Activated CD4-positive, alpha-beta T cell treated with anti-CD3 and anti-CD28 coated beads, Interleukin-2, amount 50 U/mL, for 16 hours (primary cell): Measurements from ENCODE around the gene COL9A2.
"Not testable (repeated sequence)": the region's sequence is repeated elsewhere in the genome, so short reads cannot be mapped to it uniquely, and the experiment has no call there.

Experiments
- DNase-seq: peaks from one replicate; pipeline ENCODE4 v3.0.0-alpha.2; 2020

Gene COL9A2

GRCh38 chr1:40316595-40317393 is at the start of gene COL9A2:
Gene COL9A2 (minus strand): TSS chr1:40317286. CDS start chr1:40317197, 89 bp downstream.
- DNase-seq, result peak; percentile 25

GRCh38 chr1:40363721-40364120 is 46.6 kb upstream of the COL9A2 start:
- DNase-seq, result no peak

GRCh38 chr1:40362699-40363098 is 45.6 kb upstream of the COL9A2 start:
- no peak for DNase-seq

GRCh38 chr1:40362199-40362598 is 45.1 kb upstream of the COL9A2 start:
- DNase-seq, result no peak

GRCh38 chr1:40361637-40362036 is 44.6 kb upstream of the COL9A2 start:
- no peak for DNase-seq

GRCh38 chr1:40361201-40361600 is 44.1 kb upstream of the COL9A2 start:
- DNase-seq, result no peak

GRCh38 chr1:40360631-40361030 is 43.5 kb upstream of the COL9A2 start:
- no peak for DNase-seq

- DNase-seq, result no peak
Observed at GRCh38 chr1:40357625-40358024, 40.5 kb upstream of the COL9A2 start.

- no peak for DNase-seq
Observed at GRCh38 chr1:40353082-40353481, 36.0 kb upstream of the COL9A2 start.

- DNase-seq, result no peak
Observed at GRCh38 chr1:40352126-40352525, 35.0 kb upstream of the COL9A2 start.

- DNase-seq, result no peak
Observed at GRCh38 chr1:40351124-40351523, 34.0 kb upstream of the COL9A2 start.

- no peak for DNase-seq
Observed at GRCh38 chr1:40350391-40350790, 33.3 kb upstream of the COL9A2 start.

GRCh38 chr1:40344597-40344996 is 27.5 kb upstream of the COL9A2 start:
- DNase-seq, result peak; percentile 18

- DNase-seq, result peak; percentile 41
Observed at GRCh38 chr1:40342381-40342717, 25.3 kb upstream of the COL9A2 start.

- peak; percentile 31 for DNase-seq
Observed at GRCh38 chr1:40341491-40342380, 24.6 kb upstream of the COL9A2 start.

- no peak for DNase-seq
Observed at GRCh38 chr1:40339420-40340323, 22.6 kb upstream of the COL9A2 start.

GRCh38 chr1:40338745-40339419 is 21.8 kb upstream of the COL9A2 start:
- DNase-seq, result peak; percentile 93

GRCh38 chr1:40337443-40337842 is 20.4 kb upstream of the COL9A2 start:
- DNase-seq, result no peak

GRCh38 chr1:40332695-40333094 is 15.6 kb upstream of the COL9A2 start:
- no peak for DNase-seq

- DNase-seq, result not testable (repeated sequence)
Observed at GRCh38 chr1:40331403-40331802, 14.3 kb upstream of the COL9A2 start.

GRCh38 chr1:40318970-40319621 is 2.0 kb upstream of the COL9A2 start:
- DNase-seq, result peak; percentile 18

GRCh38 chr1:40318476-40318875 is 1.4 kb upstream of the COL9A2 start:
- DNase-seq, result no peak
